ENCODE data around the gene PACS2.

PACS2 gene

GRCh38 chr14:105425823-105426247 is 111.3 kb downstream of the PACS2 start:
- DNase-seq, result no peak

- no peak for DNase-seq
These were observed 112.0 kb downstream of the PACS2 start for GRCh38 chr14:105426416-105427130.

GRCh38 chr14:105427412-105427811 is 112.9 kb downstream of the PACS2 start:
- DNase-seq, result no peak

GRCh38 chr14:105427936-105428485 is 113.5 kb downstream of the PACS2 start:
- DNase-seq, result no peak

GRCh38 chr14:105430042-105430441 is 115.5 kb downstream of the PACS2 start:
- no peak for DNase-seq

GRCh38 chr14:105430565-105430964 is 116.0 kb downstream of the PACS2 start:
- DNase-seq, result no peak

GRCh38 chr14:105431256-105431655 is 116.7 kb downstream of the PACS2 start:
- no peak for DNase-seq

- DNase-seq, result no peak
These were observed 118.1 kb downstream of the PACS2 start for GRCh38 chr14:105432657-105433056.

- peak; percentile 57 for DNase-seq
These were observed 118.6 kb downstream of the PACS2 start for GRCh38 chr14:105433161-105433605.

GRCh38 chr14:105436402-105436801 is 121.9 kb downstream of the PACS2 start:
- no peak for DNase-seq

- DNase-seq, result no peak
These were observed 122.6 kb downstream of the PACS2 start for GRCh38 chr14:105436891-105437722.

GRCh38 chr14:105437723-105438500 is 123.4 kb downstream of the PACS2 start:
- DNase-seq, result no peak

GRCh38 chr14:105439179-105439578 is 124.6 kb downstream of the PACS2 start:
- DNase-seq, result no peak

- DNase-seq, result no peak
These were observed 125.4 kb downstream of the PACS2 start for GRCh38 chr14:105439710-105440553.

- DNase-seq, result no peak
These were observed 126.0 kb downstream of the PACS2 start for GRCh38 chr14:105440554-105440900.

- no peak for DNase-seq
These were observed 126.4 kb downstream of the PACS2 start for GRCh38 chr14:105440992-105441391.

GRCh38 chr14:105442125-105442524 is 127.6 kb downstream of the PACS2 start:
- no peak for DNase-seq

- DNase-seq, result no peak
These were observed 128.3 kb downstream of the PACS2 start for GRCh38 chr14:105442834-105443233.

GRCh38 chr14:105444859-105445258 is 130.3 kb downstream of the PACS2 start:
- DNase-seq, result no peak

- DNase-seq, result no peak
These were observed 130.7 kb downstream of the PACS2 start for GRCh38 chr14:105445290-105445689.

- DNase-seq, result no peak
These were observed 131.6 kb downstream of the PACS2 start for GRCh38 chr14:105445901-105446845.

Measured in islet precursor cell (in vitro differentiated cells).